Activated CD4-positive, alpha-beta T cell treated with anti-CD3 and anti-CD28 coated beads for 36 hours (primary cell): ENCODE results near the gene CUX1. TPM values are rescaled to one million over a fixed set of nuclear protein-coding genes. Genes with fewer than 3 reads are reported as not detected.
A peak's percentile ranks its signal among the peaks of the same experiment; 100 is the strongest.

Experiments used
- ATAC-seq: fragments of 200-7000 bp; cut with Tn5 transposase; one replicate; pipeline ENCODE4 v1.10.0; 2021; ENCODE audit warnings: mild to moderate bottlenecking, moderate library complexity
- CTCF ChIA-PET: fragments of 350-600 bp; sonication (Branson Sonifier 250); formaldehyde crosslinking; loops from one replicate; lab custom pipeline; 2021; ENCODE audit warnings: antibody characterized with exemption; lab: Charles Lee
- POLR2A ChIA-PET: fragments of 350-600 bp; sonication (Branson Sonifier 250); formaldehyde crosslinking; loops from one replicate; lab custom pipeline; 2021; ENCODE audit warnings: antibody characterized with exemption, inconsistent platforms; lab: Charles Lee
- DNase-seq: peaks from one replicate; pipeline ENCODE4 v3.0.0-alpha.2; 2020
- H3K27ac Mint-ChIP-seq: one replicate; pipeline ENCODE4 v1.8.0; 2021; ENCODE audit warnings: mixed read lengths
- H3K27me3 Mint-ChIP-seq: one replicate; pipeline ENCODE4 v1.8.0; 2021; ENCODE audit warnings: mixed read lengths
- H3K36me3 Mint-ChIP-seq: one replicate; pipeline ENCODE4 v1.8.0; 2021; ENCODE audit warnings: low read depth, mixed read lengths
- H3K4me1 Mint-ChIP-seq: one replicate; pipeline ENCODE4 v1.8.0; 2021; ENCODE audit warnings: mixed read lengths
- H3K4me3 Mint-ChIP-seq: one replicate; pipeline ENCODE4 v1.8.0; 2021; ENCODE audit warnings: mild to moderate bottlenecking, moderate library complexity, mixed read lengths
- H3K9me3 Mint-ChIP-seq: one replicate; pipeline ENCODE4 v1.8.0; 2021; ENCODE audit warnings: low read depth, mixed read lengths
- intact Hi-C, 2 experiments: fragments of 100-400 bp; cut with DNase I in 1 of 2; cut with micrococcal nuclease in 1 of 2; formaldehyde crosslinking; loops; one replicate each; pipeline versions ENCODE4 v1.14.2 to v1.15.1; 2022 to 2024; cut with DNase I, micrococcal nuclease
- total RNA-seq, 2 experiments: library from RNA; stranded (reverse); gene quantifications; one replicate each; pipeline ENCODE4 v1.2.3, GENCODE V29; 2021

CUX1 gene
- total RNA-seq, 2 experiments from 2014 or later: 21.6 to 23.5 TPM

DNA sequence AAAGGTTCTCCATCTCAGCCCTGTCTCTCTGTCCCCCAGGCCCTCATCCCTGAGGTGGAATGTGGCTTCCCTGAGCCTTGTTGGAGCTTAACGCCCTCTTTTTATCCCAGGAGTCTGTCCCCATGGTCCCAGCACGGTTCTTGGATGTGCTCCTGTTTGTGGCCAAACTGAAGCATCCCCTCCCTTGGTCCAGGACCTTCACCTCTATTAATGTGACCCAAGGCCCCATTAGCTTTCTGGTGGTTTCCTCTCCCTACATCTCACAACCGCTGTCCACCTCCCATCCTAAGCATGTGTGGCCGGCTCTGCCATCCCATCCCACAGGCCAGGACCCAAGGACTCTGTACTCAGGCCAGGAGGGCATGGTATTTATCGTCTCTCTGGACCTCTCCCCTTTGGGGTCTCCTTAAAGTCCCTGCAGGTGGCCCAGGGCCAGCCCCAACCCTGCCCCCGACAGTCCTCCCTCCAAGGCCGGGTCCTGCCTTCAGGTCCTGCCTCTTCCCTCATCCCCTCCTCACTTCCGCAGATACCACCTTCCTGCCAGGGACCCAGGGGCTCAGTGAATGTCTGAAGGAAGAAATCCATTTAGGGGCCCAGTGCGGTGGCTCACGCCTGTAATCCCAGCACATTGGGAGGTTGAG lies 453.9 kb downstream of the CUX1 start:
- ATAC-seq: no peak
- H3K27me3 Mint-ChIP-seq: no peaks in the 10 kb centered on the region
- CTCF ChIA-PET: interaction anchor here (0.8 to 1.8 kb wide), 5 partner anchors 115 to 671 kb away, joined by 3 to 5 read pairs (median 3); no protein-coding TSS in a partner anchor
- no peaks in the 10 kb centered on the region for H3K9me3 Mint-ChIP-seq
- POLR2A ChIA-PET: no interaction called here
- H3K4me3 Mint-ChIP-seq: no peak overlapping the region
- no peak overlapping the region for H3K27ac Mint-ChIP-seq
- no peak for DNase-seq
- H3K36me3 Mint-ChIP-seq: no peaks in the 10 kb centered on the region
- H3K4me1 Mint-ChIP-seq: peaks cover 2% of the 10 kb centered on the region
- intact Hi-C loops: loop anchor here in 1 of 2 experiments (5.0 to 10.0 kb wide), 2 partner anchors 456 to 584 kb away; partner anchors contain the start of gene CUX1

DNA sequence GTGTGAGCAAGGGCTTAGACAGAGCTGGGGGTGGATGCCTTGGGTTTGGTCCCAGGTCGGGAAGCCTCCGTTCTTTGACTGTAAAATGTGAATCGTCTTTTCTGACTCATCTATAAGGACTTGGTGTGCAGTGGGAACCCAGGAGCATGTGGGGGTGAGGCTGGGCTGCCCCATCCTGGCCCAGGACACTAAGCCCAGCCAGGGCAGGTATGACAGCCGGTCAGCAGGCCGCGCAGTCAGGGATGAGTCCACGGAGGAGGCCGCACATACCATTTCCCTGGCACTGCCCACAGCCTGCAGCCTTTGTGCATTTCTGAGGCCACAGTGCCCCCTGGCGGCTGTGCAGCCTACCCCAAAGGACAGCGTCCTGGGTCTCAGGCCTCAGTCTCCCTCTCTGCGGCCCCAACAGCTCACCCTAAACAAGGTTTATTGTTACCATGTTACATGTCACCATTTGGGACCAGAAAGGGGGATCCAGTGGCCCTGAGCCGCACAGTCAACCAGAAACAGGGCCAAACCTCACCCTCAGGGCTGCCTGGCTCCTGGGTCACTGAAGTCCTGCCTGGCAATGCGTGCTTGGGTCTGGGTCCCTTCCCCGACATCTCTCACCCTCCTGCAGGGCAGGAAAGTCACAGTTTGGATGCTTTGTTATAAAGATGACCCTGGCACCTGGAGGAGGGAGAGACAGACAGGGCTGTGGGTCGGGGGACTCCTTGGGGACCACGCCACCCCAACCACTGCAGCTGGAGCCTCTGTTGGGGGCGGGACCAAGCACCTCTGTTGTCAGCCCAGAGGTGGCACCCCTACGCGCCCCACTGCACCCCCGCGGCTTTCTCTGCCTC lies 454.9 kb downstream of the CUX1 start:
- CTCF ChIA-PET: interaction anchor here (0.5 to 1.2 kb wide), 6 partner anchors 27 to 1550 kb away, joined by 3 read pairs; no protein-coding TSS in a partner anchor
- H3K9me3 Mint-ChIP-seq: no peaks in the 10 kb centered on the region
- H3K36me3 Mint-ChIP-seq: no peaks in the 10 kb centered on the region
- no peaks in the 10 kb centered on the region for H3K27me3 Mint-ChIP-seq
- DNase-seq (peak; percentile 88), ATAC-seq (peak; percentile 90)
- H3K27ac Mint-ChIP-seq: no peak overlapping the region
- intact Hi-C loops: loop anchor here (1.0 to 10.0 kb wide), 5 partner anchors 457 to 729 kb away; partner anchors contain the start of gene CUX1 (in 1 of the 2)
- POLR2A ChIA-PET: no interaction called here
- no peak overlapping the region for H3K4me3 Mint-ChIP-seq
- peaks cover 2% of the 10 kb centered on the region for H3K4me1 Mint-ChIP-seq

DNA sequence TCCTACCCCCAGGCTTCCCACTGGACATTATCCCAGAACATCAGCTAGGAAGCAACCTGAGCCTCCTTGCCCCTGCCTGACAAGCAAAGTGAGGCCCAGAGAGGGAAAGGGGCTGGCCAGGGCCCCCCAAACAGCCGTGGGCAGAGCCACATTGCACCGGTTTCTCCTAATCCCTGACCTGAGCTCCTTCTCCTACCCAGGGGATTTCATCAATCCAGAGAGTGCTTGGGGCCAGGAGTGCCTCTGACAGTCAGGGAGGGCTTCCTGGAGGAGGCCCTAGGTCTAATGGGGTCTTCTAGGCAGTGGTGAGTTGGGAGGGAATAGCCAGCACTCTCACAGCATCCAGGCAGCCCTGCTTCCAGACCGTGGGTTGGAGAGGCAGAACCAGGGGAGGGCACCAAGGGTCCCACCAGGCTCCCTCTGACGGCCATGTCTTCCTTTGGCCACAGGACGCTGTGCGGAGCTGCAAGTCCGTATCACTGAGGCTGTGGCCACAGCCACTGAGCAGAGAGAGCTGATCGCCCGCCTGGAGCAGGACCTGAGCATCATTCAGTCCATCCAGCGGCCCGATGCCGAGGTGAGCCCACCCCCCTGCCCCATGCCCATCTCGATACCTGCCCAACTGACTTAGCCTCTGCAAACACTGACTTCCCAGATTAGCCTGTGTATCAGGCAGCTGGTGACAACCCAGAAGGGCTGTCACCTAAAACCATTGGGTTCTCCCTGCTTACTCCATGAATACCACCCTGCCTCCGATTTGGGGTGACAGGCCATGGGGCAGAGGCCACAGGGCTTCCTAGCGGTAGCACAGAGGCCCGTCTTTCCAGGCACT lies 455.7 kb downstream of the CUX1 start:
- Mint-ChIP-seq H3K9me3 (no peaks in the 10 kb centered on the region), H3K27me3 (no peaks in the 10 kb centered on the region), H3K4me1 (peaks cover 2% of the 10 kb centered on the region), H3K27ac (no peak overlapping the region), H3K36me3 (no peaks in the 10 kb centered on the region), H3K4me3 (no peak overlapping the region)
- ChIA-PET POLR2A (no interaction called here), CTCF (interaction anchor here (0.6 to 1.2 kb wide), 7 partner anchors 26 to 730 kb away, joined by 3 to 5 read pairs (median 3); no protein-coding TSS in a partner anchor)
- intact Hi-C loops: loop anchor here (1.0 to 10.0 kb wide), 5 partner anchors 458 to 730 kb away; partner anchors contain the start of gene CUX1 (in 1 of the 2)
- ATAC-seq: no peak
- DNase-seq: no peak

DNA sequence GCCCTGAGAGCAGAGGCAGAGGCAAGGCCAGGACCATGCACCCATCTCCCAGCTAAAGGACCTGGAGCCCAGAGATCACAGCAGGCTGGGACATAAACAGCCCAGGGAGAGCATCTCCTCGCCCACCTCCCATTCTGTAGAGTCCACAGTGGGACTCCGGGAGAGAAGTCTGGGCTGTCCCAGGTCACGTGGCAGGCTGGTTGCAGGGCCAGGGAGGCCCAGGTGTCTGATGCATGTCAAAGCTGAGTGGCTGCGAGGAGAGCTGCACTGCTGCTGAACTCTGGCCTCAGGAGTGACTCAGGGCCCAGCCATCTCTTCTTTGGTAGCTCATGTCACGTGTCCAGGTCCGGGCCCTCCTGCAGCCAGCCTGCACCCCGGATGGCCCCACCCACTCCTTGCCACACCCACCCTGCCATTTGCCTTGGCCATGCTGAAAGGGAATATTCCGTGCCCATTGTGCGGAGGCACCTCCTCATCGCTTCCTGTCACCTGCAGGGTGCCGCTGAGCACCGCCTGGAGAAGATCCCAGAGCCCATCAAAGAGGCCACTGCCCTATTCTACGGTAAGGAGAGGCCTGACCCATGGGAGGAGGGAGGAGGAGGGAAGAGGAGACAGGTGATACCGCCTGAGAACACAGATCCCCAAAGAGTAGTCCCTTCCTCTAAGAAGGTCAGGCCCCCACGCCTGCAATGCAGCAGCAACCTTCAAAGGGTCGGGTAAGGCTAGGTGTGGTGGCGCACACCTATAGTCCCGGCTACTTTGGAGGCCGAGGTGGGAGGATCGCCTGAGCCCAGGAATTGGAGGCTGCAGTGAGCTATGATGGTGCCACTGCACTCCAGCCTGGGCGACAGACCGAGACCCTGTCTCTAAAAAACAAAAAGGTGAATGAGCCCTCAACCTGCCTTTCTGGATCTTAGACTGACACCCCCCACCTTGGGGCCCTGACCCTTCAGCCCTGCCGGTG lies 456.6 kb downstream of the CUX1 start:
- POLR2A ChIA-PET: no interaction called here
- peaks cover 2% of the 10 kb centered on the region for H3K4me1 Mint-ChIP-seq
- intact Hi-C loops: loop anchor here in 1 of 2 experiments (5.0 to 10.0 kb wide), 2 partner anchors 459 to 587 kb away; partner anchors contain the start of gene CUX1

DNA sequence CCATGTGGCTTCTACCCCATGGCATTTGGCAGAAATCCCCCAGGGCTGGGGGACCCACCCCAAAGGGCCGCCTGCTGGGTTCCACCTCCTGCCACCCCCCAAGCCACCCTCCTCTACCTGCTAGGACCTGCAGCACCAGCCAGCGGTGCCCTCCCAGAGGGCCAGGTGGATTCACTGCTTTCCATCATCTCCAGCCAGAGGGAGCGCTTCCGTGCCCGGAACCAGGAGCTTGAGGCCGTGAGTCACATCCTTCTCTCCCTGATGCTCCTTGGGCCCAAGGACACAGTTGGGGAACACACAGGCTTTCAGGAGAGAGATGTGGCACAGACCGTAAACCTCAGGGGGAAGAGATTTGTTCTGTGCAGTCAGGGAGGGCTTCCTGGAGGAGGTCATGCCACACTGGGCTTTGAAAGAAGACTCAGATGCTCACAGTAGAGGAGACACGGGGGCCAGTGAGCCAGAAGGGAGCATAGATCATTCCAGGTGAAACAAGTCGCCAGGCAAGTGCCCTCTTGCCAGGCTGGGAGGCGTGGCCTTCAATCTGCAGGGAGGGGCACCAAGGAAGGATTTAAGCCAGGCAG lies 457.8 kb downstream of the CUX1 start:
- H3K4me3 Mint-ChIP-seq: no peak overlapping the region
- no peaks in the 10 kb centered on the region for H3K27me3 Mint-ChIP-seq
- ChIA-PET CTCF (interaction anchor here (1.3 kb wide), 1 partner anchor 836 kb away, joined by 3 read pairs; no protein-coding TSS in a partner anchor), POLR2A (no interaction called here)
- H3K27ac Mint-ChIP-seq: no peak overlapping the region
- ATAC-seq (no peak), DNase-seq (no peak)
- no peaks in the 10 kb centered on the region for H3K9me3 Mint-ChIP-seq
- H3K36me3 Mint-ChIP-seq: no peaks in the 10 kb centered on the region
- intact Hi-C loops: loop anchor here in 1 of 2 experiments (10.0 kb wide), 1 partner anchor 460 kb away; the partner anchor contains the start of gene CUX1
- H3K4me1 Mint-ChIP-seq: peaks cover 4% of the 10 kb centered on the region

More for the DNA sequence above, 456.6 kb downstream of the CUX1 start:
- H3K36me3 Mint-ChIP-seq: no peaks in the 10 kb centered on the region
- no peaks in the 10 kb centered on the region for H3K27me3 Mint-ChIP-seq
- CTCF ChIA-PET: interaction anchor here (0.6 to 0.8 kb wide), 2 partner anchors 89 to 731 kb away, joined by 4 to 5 read pairs; no protein-coding TSS in a partner anchor
- H3K4me3 Mint-ChIP-seq: no peak overlapping the region
- ATAC-seq (no peak), DNase-seq (no peak)
- no peaks in the 10 kb centered on the region for H3K9me3 Mint-ChIP-seq
- H3K27ac Mint-ChIP-seq: no peak overlapping the region

DNA sequence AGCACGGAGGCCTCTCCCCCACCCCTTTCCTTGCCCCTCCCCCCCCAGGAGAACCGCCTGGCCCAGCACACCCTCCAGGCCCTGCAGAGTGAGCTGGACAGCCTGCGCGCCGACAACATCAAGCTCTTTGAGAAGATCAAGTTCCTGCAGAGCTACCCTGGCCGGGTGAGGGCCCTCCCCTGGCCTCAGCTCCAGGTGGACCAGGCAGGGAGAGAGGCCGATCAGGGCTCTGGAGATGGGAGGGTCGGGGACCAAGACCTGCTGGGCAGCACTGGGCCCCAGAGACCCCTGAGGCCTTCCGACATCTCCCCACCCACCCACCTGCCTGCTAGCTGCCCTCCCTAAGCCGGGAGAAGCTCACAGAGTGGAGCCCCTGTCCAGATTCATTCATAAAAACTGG lies 460.5 kb downstream of the CUX1 start:
- Mint-ChIP-seq H3K4me1 (peaks cover 2% of the 10 kb centered on the region), H3K9me3 (no peaks in the 10 kb centered on the region), H3K4me3 (no peak overlapping the region), H3K36me3 (no peaks in the 10 kb centered on the region), H3K27ac (no peak overlapping the region), H3K27me3 (no peaks in the 10 kb centered on the region)
- ChIA-PET POLR2A (no interaction called here), CTCF (interaction anchor here (0.6 to 2.7 kb wide), 2 partner anchors 114 to 190 kb away, joined by 3 to 13 read pairs; no protein-coding TSS in a partner anchor)
- DNase-seq: no peak
- intact Hi-C loops: loop anchor here in 1 of 2 experiments (2.0 to 10.0 kb wide), 2 partner anchors 43 to 463 kb away; partner anchors contain the start of gene CUX1
- ATAC-seq: no peak

DNA sequence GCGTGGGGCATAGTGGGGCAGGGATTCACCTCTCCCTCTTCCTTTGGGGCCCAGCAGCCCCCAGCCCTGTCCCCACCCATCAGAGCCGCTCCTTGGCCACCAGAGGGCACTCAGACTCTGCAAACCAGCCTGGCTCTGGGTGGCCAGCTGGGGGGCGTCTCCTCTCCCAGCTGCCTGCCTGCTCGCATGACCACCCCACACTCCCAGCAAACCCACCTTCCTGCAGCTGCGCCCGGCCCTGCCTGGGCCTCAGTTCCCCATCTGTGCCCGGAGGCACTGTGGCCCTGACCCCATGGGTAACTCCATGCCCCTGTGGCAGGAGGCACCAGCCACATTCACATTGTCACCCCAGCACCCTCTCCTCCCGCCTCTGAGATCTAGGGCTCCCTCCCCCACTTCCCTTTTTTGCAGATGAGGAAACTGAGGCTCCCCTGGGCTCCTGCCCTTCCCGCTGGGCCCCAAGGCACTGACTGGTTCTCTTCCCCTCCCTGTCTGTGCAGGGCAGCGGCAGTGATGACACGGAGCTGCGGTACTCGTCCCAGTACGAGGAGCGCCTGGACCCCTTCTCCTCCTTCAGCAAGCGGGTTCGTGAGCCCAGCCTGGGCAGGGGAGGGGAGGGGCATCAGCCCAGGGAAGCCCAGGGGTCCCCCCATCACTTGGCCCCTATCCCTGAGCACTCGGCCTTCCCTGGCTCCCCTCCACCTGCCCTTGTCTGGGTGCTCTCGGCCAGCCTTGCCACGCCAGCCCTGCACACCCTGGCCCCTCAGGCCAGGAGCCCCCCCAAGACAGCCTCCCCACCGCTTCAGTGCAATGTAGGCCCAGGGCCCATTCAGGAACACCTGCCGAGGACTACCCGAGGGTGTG lies 462.3 kb downstream of the CUX1 start:
- Mint-ChIP-seq H3K36me3 (no peaks in the 10 kb centered on the region), H3K4me3 (no peak overlapping the region), H3K27ac (no peak overlapping the region), H3K4me1 (peaks cover 12% of the 10 kb centered on the region), H3K9me3 (no peaks in the 10 kb centered on the region), H3K27me3 (peaks cover under 1% of the 10 kb centered on the region)
- ChIA-PET CTCF (interaction anchor here (0.7 to 2.7 kb wide), 4 partner anchors 112 to 1645 kb away, joined by 3 to 13 read pairs (median 4); partner anchors contain the start of gene PRKRIP1), POLR2A (no interaction called here)
- ATAC-seq: peak; percentile 92
- intact Hi-C loops: loop anchor here (1.0 to 10.0 kb wide), 5 partner anchors 41 to 465 kb away; partner anchors contain the start of genes ALKBH4 (in 1 of the 2), CUX1 (in 1 of the 2) and LRWD1 (in 1 of the 2)
- DNase-seq: peak; percentile 79

DNA sequence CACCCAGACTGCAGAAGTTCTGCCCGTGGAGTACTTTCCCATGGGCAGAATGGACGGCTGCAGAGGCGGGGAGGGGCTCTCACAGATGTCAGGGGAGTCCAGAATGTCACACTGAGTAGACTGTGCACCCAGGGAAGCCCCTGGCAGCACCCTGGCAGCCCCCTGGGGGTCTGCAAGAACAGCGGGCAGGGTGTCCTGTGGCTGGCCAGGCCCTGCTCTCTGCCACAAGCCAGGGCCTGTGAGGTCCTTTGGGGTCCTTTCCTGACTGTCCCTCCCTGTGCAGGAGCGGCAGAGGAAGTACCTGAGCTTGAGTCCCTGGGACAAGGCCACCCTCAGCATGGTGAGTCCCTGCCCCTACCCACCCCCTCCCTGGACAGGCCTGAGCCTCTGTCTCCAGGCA lies 463.1 kb downstream of the CUX1 start:
- H3K36me3 Mint-ChIP-seq: no peaks in the 10 kb centered on the region
- DNase-seq (no peak), ATAC-seq (no peak)
- H3K9me3 Mint-ChIP-seq: no peaks in the 10 kb centered on the region
- ChIA-PET CTCF (interaction anchor here (0.7 to 0.9 kb wide), 2 partner anchors 116 to 1645 kb away, joined by 3 read pairs; partner anchors contain the start of gene PRKRIP1), POLR2A (no interaction called here)
- H3K27me3 Mint-ChIP-seq: peaks cover 7% of the 10 kb centered on the region
- no peak overlapping the region for H3K27ac Mint-ChIP-seq
- H3K4me1 Mint-ChIP-seq: peaks cover 20% of the 10 kb centered on the region
- H3K4me3 Mint-ChIP-seq: no peak overlapping the region
- intact Hi-C loops: loop anchor here in 1 of 2 experiments (10.0 kb wide), 1 partner anchor 184 kb away; the partner anchor contains the start of genes ALKBH4 and LRWD1

DNA sequence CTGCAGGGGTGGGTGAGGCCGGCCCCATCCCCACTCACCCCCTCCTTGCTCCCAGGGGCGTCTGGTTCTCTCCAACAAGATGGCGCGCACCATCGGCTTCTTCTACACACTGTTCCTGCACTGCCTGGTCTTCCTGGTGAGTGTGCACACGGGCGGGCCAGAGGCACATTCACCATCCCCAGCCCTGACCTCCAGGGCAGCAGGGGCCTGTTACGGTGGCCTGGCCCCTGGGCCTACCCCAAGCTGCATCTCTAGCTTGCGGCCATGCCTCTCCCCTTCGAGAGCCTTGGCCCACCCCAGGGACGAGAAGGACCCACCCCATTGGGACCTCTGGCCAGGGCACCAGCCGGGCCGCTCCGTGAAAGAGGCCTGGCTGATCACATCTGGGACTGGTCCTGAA lies 464.4 kb downstream of the CUX1 start:
- peaks cover 7% of the 10 kb centered on the region for H3K27me3 Mint-ChIP-seq
- ChIA-PET CTCF (no interaction called here), POLR2A (no interaction called here)
- no peak overlapping the region for H3K27ac Mint-ChIP-seq
- ATAC-seq (no peak), DNase-seq (no peak)
- peaks cover 20% of the 10 kb centered on the region for H3K4me1 Mint-ChIP-seq
- intact Hi-C loops: loop anchor here in 1 of 2 experiments (10.0 kb wide), 1 partner anchor 183 kb away; the partner anchor contains the start of genes ALKBH4 and LRWD1
- H3K9me3 Mint-ChIP-seq: no peaks in the 10 kb centered on the region
- H3K4me3 Mint-ChIP-seq: no peak overlapping the region
- no peaks in the 10 kb centered on the region for H3K36me3 Mint-ChIP-seq
